ENCODE results near the gene ARHGEF6.

GRCh38 chrX:136742721-136743379 lies 37.9 kb downstream of the ARHGEF6 start:
- TF ChIP-seq CTCF (tag by site-specific recombination; IDR thresholded peaks at IDR 0.05) (no peak), BCL11A (tag by site-specific recombination; IDR thresholded peaks at IDR 0.05; ENCODE audit: low read depth) (no peak), ZNF248 (tag by site-specific recombination; IDR thresholded peaks at IDR 0.05) (no peak), KLF16 (tag by site-specific recombination; IDR thresholded peaks at IDR 0.05) (no peak), MYNN (tag by site-specific recombination; IDR thresholded peaks at IDR 0.05; ENCODE audit: borderline replicate concordance) (no peak), HOXA7 (CRISPR knock-in tag; IDR thresholded peaks at IDR 0.05; ENCODE audit: borderline replicate concordance) (no peak), ZNF639 (tag by site-specific recombination; IDR thresholded peaks at IDR 0.05) (no peak), ZEB2 (tag by site-specific recombination; IDR thresholded peaks at IDR 0.05) (no peak), ZNF510 (tag by site-specific recombination; IDR thresholded peaks at IDR 0.05; ENCODE audit: insufficient replicate concordance) (no peak), ZNF843 (tag by site-specific recombination; IDR thresholded peaks at IDR 0.05) (no peak)

All from HEK293 (cell line).